ENCODE measurements around the gene PTEN.

DNA sequence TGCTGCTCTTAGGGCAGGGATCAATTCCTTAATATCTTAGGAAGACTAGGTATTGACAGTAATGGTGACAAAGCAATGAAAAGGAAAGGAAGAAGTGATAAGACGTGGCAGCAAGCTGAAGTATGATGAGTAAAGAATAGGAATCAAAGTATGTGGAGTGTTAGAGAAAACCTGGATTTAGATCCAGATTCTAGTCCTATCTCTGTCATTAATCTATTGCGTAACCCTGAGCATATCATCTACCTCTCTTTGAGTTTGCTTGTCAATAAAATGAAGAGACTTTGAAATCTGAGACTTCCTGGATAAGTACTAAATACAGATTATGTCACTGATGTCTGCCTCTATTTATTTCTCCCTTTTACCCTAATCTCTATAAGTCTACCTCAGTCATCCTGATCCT is 89.2 kb downstream of the PTEN start:
- no peak for TF ChIP-seq POLR2AphosphoS5 (IDR thresholded peaks at IDR 0.05; ENCODE audit: low read depth)
- TF ChIP-seq, protein P1, sequence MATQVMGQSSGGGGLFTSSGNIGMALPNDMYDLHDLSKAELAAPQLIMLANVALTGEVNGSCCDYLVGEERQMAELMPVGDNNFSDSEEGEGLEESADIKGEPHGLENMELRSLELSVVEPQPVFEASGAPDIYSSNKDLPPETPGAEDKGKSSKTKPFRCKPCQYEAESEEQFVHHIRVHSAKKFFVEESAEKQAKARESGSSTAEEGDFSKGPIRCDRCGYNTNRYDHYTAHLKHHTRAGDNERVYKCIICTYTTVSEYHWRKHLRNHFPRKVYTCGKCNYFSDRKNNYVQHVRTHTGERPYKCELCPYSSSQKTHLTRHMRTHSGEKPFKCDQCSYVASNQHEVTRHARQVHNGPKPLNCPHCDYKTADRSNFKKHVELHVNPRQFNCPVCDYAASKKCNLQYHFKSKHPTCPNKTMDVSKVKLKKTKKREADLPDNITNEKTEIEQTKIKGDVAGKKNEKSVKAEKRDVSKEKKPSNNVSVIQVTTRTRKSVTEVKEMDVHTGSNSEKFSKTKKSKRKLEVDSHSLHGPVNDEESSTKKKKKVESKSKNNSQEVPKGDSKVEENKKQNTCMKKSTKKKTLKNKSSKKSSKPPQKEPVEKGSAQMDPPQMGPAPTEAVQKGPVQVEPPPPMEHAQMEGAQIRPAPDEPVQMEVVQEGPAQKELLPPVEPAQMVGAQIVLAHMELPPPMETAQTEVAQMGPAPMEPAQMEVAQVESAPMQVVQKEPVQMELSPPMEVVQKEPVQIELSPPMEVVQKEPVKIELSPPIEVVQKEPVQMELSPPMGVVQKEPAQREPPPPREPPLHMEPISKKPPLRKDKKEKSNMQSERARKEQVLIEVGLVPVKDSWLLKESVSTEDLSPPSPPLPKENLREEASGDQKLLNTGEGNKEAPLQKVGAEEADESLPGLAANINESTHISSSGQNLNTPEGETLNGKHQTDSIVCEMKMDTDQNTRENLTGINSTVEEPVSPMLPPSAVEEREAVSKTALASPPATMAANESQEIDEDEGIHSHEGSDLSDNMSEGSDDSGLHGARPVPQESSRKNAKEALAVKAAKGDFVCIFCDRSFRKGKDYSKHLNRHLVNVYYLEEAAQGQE (IDR thresholded peaks at IDR 0.05; ENCODE audit: unreplicated experiment), result no peak

Measured in GM23338 (cell line).